Tibial nerve (tissue), 3 donors: ENCODE measurements around the gene PPP1R14C.

Experiments used
- POLR2A ChIP-seq, 2 donors: fragments of 450-650 bp; IDR thresholded peaks; one replicate each; pipeline ENCODE4 v1.6.1; 2017; ENCODE audit warnings: antibody characterized with exemption in 2 of 2, mild to moderate bottlenecking in 2 of 2, moderate library complexity in 2 of 2
- TF ChIP-seq, protein P1 (sequence below), 5 experiments: fragments of 200-600 bp in 3 of 5; fragments of 450-650 bp in 2 of 5; sonication (generic) in 3 of 5; IDR thresholded peaks; one replicate each; pipeline ENCODE4 v1.5.1; 2016 to 2019; ENCODE audit warnings: antibody characterized with exemption in 5 of 5, mild to moderate bottlenecking in 3 of 5, moderate library complexity in 2 of 5

DNA sequence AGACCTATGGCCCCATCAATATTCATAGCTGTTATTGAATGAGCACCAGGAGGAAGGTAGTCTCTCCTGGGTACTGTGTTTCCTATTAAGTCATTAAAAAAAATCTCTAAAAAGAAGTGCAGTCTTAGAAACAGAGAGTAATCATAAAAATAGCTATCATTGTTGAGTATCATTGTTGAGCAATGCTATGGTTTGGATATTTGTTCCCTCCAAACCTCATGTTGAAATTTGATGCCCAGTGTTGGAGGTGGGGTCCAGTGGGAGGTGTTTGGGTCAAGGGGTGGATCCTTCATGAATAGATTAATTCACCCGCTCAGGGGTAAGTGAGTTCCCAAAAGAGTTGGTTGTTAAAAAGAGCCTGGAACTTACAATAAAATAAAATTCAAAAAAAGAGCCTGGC lies 137.9 kb downstream of the PPP1R14C start:
- TF ChIP-seq, protein P1, sequence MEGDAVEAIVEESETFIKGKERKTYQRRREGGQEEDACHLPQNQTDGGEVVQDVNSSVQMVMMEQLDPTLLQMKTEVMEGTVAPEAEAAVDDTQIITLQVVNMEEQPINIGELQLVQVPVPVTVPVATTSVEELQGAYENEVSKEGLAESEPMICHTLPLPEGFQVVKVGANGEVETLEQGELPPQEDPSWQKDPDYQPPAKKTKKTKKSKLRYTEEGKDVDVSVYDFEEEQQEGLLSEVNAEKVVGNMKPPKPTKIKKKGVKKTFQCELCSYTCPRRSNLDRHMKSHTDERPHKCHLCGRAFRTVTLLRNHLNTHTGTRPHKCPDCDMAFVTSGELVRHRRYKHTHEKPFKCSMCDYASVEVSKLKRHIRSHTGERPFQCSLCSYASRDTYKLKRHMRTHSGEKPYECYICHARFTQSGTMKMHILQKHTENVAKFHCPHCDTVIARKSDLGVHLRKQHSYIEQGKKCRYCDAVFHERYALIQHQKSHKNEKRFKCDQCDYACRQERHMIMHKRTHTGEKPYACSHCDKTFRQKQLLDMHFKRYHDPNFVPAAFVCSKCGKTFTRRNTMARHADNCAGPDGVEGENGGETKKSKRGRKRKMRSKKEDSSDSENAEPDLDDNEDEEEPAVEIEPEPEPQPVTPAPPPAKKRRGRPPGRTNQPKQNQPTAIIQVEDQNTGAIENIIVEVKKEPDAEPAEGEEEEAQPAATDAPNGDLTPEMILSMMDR (IDR thresholded peaks at IDR 0.05), result no peak
- no peak for TF ChIP-seq POLR2A (IDR thresholded peaks at IDR 0.05)
